Measurements from ENCODE around the gene FGL2.
"Not testable (repeated sequence)": the region's sequence is repeated elsewhere in the genome, so short reads cannot be mapped to it uniquely, and the experiment has no call there.

FGL2 gene, protein sequence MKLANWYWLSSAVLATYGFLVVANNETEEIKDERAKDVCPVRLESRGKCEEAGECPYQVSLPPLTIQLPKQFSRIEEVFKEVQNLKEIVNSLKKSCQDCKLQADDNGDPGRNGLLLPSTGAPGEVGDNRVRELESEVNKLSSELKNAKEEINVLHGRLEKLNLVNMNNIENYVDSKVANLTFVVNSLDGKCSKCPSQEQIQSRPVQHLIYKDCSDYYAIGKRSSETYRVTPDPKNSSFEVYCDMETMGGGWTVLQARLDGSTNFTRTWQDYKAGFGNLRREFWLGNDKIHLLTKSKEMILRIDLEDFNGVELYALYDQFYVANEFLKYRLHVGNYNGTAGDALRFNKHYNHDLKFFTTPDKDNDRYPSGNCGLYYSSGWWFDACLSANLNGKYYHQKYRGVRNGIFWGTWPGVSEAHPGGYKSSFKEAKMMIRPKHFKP
- 0.63 to 4.0 (median 1.5) reads per million in 3 experiments for total RNA-seq

DNA sequence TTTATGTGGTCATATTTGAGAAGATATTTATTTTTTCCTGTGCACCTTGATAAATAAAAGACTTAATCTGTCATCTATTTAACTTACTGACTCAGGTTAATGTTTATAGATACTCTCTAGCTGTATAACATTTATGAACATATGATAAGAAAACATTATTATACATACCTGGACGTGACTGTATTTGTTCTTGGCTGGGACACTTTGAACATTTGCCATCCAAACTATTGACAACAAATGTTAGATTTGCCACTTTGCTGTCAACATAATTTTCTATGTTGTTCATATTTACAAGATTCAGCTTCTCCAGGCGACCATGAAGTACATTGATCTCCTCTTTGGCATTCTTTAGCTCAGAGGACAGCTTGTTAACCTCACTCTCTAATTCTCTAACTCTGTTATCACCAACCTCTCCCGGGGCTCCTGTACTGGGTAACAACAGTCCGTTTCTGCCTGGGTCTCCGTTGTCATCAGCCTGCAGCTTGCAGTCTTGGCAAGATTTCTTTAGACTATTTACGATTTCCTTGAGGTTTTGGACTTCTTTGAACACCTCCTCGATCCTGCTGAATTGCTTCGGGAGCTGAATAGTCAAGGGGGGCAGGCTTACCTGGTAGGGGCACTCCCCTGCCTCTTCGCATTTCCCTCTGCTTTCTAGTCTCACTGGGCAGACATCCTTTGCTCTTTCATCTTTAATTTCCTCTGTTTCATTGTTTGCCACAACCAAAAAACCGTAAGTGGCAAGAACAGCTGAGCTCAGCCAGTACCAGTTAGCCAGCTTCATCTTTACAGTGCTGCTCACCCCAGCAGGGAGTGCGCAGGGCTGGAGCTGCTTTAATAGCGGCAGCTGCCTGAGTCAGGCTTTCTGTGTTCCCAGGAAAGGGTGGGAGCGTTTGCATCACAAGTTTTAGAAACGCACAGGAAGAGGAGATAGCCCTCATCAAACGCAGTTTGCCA lies at the start of gene FGL2:
Gene FGL2 (minus strand): TSS at position 807 of the 954 bp plus-strand sequence. CDS start 26 bp downstream, at position 781.
- peak; percentile 37 for DNase-seq

GRCh38 chr7:77248154-77248553 lies 48.5 kb upstream of the FGL2 start:
- no peak for DNase-seq

GRCh38 chr7:77247206-77247850 lies 47.7 kb upstream of the FGL2 start:
- peak; percentile 75 for DNase-seq

GRCh38 chr7:77246026-77246640 lies 46.5 kb upstream of the FGL2 start:
- no peak for DNase-seq

DNA sequence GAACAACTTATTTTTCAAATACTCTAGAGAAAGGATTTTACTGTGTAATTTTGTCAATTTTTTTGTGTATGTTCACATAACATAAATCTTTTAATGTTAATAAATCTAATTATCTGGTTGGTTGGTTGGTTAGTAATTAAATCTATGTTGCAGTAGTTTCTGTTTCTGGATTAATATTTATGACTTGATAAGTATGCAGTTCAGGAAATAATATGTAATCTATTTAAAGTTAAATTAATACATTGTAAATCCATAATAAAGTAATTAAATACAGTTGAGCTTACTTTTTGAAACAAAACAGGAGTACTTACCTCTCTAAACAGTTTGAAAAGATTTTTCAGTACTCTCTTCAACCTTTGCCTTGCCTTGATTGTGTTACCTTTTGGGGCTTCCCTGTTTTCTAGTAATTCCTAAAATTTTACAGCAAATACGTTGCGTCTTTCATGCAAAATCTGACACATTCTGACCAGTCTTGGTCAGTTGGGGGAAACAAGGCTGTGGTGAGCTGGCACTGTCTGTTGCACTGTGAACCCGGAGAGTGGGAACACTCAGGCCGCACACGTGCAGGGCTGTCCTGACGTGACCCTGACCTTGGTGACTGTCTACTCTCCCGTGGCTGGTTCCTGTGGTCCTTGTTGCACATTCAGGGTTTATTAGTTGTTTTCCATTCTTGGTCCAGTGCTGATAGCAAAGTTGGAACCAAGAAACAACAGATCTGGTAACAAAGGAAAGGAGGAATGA lies 45.6 kb upstream of the FGL2 start:
- DNase-seq, result no peak

- no peak for DNase-seq
Observed at GRCh38 chr7:77244222-77244934, 44.8 kb upstream of the FGL2 start.

- no peak for DNase-seq
Observed at GRCh38 chr7:77242554-77242953, 42.9 kb upstream of the FGL2 start.

DNA sequence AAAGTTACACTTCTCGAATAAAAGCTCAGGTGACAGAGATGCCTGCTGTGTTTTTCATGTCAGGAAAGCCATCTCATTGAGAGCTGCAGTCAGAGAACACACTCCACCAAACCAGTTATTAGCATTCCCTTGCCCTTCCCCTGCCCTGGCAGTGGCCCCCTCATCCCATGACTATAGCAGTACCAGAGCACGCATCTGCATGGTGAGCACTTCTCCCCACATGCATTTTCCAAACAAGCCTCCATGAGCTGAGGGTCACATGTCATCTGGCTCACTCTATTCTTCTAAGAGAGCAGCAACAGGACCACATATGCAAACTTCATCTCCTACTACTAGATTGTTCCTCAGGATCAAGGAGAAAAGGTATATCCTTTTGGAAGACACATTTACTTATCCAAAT lies 42.4 kb upstream of the FGL2 start:
- DNase-seq, result no peak

DNA sequence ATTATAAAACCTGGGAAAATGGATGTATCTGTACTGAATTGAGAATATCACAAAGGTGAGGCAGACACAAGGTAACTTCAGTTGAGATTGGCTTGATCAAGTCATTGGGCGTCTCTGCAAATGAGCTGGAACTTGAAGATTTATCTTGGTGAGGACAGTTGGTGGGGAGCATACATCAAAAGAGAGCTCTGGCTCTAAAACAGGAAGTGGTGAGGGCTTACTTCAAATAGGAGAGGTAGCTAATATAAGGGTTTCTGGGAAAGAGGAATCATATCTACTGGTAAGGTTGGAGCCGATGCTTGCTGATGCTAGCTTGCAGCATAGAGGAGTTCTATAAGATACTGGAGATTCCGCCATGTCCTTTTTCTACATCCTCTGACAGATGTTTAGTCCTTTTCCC lies 39.9 kb upstream of the FGL2 start:
- DNase-seq, result no peak

DNA sequence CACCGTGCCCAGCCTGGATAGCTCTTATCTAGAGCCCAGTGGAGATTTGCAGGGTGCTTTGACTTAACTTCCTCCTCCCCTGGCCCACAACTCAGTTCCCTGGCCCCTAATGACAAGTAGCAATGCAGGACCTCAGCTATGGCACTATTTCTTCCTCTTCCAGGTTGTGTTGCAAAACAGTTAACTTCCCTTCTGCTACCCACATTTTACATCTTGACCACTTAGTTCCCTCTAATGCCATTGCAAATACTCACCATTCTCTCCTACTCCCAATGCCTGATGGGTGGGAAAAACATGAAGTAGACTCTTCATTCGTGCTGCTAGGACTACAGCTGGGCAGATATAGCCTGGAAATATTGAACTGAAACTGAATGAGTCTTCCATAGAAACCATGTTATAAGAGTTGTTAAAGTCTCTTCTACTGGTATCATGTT lies 39.1 kb upstream of the FGL2 start:
- no peak for DNase-seq

DNA sequence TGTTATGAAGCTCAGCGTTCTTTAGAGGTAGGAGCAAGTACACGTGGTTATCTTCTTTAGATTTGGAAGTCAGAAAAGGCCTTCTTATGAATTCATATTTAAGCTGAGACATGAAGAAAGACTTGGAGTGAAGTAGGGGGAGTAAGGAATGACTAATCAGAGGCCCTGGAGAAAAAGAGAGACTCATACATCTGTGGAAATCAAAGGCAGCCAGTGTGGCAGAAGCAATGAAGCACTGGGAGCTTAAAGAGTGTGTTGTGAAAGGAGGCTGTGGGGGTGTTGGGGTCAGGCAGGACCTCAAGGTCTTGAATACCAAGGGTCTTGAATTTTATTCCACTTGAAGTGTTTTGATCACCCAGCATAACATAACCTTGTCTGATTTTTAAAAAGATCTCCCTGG lies 35.7 kb upstream of the FGL2 start:
- DNase-seq, result no peak

DNA sequence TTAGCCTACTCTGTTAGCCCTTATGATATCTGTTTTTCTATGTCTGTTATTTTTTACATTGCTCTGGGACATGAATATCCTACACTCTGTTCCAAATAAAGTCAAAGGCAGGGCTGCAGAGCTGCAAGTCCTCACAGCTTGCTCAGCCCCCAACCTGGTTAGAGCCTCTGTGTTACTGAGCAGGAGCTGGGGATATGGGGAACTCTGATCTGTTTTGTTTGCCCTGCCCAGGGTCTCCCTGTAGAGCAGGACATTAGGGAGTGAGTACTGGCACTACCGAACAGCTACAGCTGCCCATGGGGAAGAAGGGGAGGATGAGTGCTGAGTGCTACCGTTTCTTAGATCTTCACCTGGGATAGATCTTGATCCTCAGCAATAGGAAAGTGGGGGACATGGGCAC lies 32.8 kb upstream of the FGL2 start:
- DNase-seq, result no peak

DNA sequence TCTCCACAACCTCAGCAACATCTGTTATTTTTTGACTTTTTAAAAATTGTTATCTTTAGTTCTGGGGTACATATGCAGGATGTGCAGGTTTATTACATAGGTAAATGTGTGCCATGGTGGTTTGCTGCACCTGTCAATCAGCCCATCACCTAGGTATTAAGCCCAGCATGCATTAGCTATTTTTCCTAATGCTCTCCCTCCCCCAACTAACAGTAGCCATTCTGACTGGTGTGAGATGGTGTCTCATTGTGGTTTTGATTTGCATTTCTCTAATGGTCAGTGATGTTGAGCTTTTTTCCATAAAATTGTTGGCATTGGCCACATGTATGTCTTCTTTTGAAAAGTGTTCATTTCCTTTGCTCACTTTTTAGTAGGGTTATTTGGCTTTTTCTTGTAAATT lies 29.2 kb upstream of the FGL2 start:
- not testable (repeated sequence) for DNase-seq

- no peak for DNase-seq
Observed at GRCh38 chr7:77226357-77226839, 26.8 kb upstream of the FGL2 start.

DNA sequence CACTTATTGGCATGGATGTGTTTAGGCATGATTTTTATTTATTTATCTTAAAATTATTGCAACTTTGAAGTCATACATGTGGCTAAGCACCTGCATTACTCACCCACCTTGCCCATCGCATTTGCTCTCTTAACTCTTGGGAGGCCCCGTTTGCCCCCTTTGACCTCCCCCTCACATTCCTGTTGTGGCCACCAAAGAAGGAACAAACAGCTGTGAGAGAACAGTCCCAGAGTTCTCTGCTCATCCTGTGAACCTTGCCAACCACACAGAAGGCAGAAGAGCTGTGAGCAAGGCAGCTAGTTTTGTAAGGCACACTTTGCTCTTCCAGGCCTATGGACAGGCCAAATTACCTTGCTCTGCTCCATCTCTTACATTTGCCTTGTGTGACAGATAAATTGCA lies 23.6 kb upstream of the FGL2 start:
- DNase-seq, result no peak

DNA sequence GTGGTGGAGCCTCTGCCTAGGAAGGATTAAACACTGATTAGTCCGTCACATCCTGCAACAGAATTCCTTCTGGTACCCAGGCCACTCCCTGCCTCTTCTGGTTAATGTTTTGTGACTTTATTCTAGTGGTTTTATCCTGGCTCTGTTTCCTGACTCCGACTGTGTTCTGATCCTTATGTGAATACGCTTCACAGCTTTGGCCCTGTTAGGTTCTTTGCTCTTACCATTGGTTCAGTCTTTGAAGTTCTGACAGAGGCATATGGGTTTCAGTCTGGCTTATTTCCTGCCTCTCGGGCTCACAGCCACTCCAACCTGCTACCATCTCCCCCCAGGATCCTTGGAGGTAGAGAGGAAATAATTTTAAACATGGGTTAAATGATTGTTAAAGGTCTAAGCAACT lies 23.2 kb upstream of the FGL2 start:
- no peak for DNase-seq

DNA sequence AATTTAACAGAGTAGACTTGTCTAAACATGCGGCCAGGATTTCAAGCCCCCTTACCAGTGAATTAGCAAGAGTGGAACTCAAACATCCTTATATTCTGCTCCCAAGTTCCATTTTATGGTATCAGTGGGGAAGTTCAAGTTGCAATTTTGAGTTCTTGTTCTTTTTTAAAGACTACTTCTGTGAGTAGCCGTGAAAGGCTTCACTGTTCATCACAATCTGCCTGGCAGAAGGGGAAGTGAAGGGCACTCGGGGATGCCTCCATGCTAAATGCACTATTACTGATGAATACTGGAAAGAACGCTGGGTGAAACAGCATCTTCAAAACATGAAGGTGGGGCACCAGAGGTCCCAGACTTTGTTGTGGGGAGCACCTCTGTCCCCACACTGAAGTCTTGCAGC lies 22.4 kb upstream of the FGL2 start:
- no peak for DNase-seq

DNA sequence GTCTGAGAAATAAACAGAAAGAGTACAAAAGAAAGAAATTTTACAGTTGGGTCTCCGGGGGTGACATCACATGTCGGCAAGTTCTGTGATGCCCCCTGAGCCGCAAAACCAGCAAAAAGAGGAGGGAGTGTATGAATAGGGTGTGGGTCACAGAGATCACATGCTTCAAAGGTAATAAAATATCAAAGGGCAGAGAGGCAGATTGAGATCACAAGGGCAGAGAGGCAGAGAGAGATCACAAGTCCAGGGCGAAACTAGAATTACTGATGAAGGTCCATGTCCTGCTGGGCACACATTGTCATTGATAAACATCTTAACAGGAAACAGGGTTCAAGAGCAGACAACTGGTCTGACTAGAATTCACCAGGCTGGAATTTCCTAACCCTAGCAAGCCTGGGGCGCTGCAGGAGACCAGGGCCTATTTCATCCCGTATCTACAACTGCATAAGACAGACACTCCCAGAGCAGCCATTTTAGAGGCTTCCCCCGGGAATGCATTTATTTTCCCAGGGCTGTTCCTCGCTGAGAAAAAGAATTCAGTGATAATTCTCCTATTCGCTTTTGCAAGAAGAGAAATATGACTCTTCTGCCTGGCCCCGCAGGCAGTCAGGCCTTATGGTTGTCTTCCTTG lies 20.2 kb upstream of the FGL2 start:
- DNase-seq, result not testable (repeated sequence)

GRCh38 chr7:77217474-77218185 lies 18.0 kb upstream of the FGL2 start:
- DNase-seq, result no peak

Data from central memory CD4-positive, alpha-beta T cell (primary cell).